Measurements from ENCODE around the gene OR7A17.

OR7A17 gene

DNA sequence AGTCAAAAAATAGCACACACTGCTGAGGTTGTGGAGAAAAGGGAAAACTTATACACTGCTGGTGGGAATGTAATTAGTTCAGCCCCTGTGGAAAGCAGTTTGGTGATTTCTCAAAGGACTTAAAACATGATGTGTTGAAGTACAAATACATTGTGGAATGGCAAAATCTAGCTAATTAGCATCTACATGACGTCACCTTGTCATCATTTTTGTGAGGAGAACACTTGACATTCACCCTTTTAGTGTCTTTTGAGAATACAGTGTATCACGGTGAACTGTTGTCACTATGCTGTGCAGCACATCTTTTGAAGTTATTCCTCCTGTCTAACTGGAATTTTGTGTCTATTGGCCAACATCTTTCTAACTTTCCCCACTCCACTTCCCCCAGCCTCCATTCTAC is 42.8 kb downstream of the OR7A17 start:
- peaks cover 61% of the 10 kb centered on the region for H3K27me3 Mint-ChIP-seq
- H3K4me1 Mint-ChIP-seq, result no peaks in the 10 kb centered on the region
- H3K4me3 Mint-ChIP-seq, result no peak overlapping the region
- no peaks in the 10 kb centered on the region for H3K36me3 Mint-ChIP-seq (ENCODE audit: insufficient read depth)
- no peaks in the 10 kb centered on the region for H3K9me3 Mint-ChIP-seq
- H3K27ac Mint-ChIP-seq (ENCODE audit: low read depth), result no peak overlapping the region
- DNase-seq (ENCODE audit: low spot score in 2 of 2), result no peak
- ATAC-seq (replicated peaks; ENCODE audit: extremely low read depth, poor library complexity, severe bottlenecking), result no peak

- no peak for ATAC-seq (replicated peaks; ENCODE audit: extremely low read depth, poor library complexity, severe bottlenecking)
- H3K27me3 Mint-ChIP-seq, result peaks cover 74% of the 10 kb centered on the region
- no peak overlapping the region for H3K4me3 Mint-ChIP-seq
Measured at GRCh38 chr19:14840206-14840605, 45.7 kb downstream of the OR7A17 start.

GRCh38 chr19:14837391-14837790 is 48.5 kb downstream of the OR7A17 start:
- no peak overlapping the region for H3K27ac Mint-ChIP-seq (ENCODE audit: low read depth)
- no peak overlapping the region for H3K4me3 Mint-ChIP-seq
- H3K36me3 Mint-ChIP-seq (ENCODE audit: insufficient read depth), result no peaks in the 10 kb centered on the region
- DNase-seq (ENCODE audit: low spot score in 2 of 2) (no peak), ATAC-seq (replicated peaks; ENCODE audit: extremely low read depth, poor library complexity, severe bottlenecking) (no peak)
- peaks cover 64% of the 10 kb centered on the region for H3K27me3 Mint-ChIP-seq
- H3K4me1 Mint-ChIP-seq, result no peaks in the 10 kb centered on the region
- no peaks in the 10 kb centered on the region for H3K9me3 Mint-ChIP-seq

More at GRCh38 chr19:14840206-14840605, 45.7 kb downstream of the OR7A17 start:
- Mint-ChIP-seq H3K4me1 (no peaks in the 10 kb centered on the region), H3K9me3 (no peaks in the 10 kb centered on the region), H3K36me3 (ENCODE audit: insufficient read depth) (no peaks in the 10 kb centered on the region), H3K27ac (ENCODE audit: low read depth) (no peak overlapping the region)
- no peak for DNase-seq (ENCODE audit: low spot score in 2 of 2)

GRCh38 chr19:14835011-14835410 is 50.9 kb downstream of the OR7A17 start, which contains the start of the genes OR7A5 and OR7C1:
OR7A5 (minus strand) TSS chr19:14835185; CDS start chr19:14828241, 6,944 bp downstream.
OR7C1 (minus strand) TSS chr19:14835185; CDS start chr19:14800136, 35,049 bp downstream.
- Mint-ChIP-seq H3K4me1 (no peaks in the 10 kb centered on the region), H3K27me3 (peaks cover 43% of the 10 kb centered on the region), H3K27ac (ENCODE audit: low read depth) (no peak within 1 kb of the TSS), H3K9me3 (no peaks in the 10 kb centered on the region), H3K4me3 (no peak within 1 kb of the TSS), H3K36me3 (ENCODE audit: insufficient read depth) (no peaks in the 10 kb centered on the region)
- ATAC-seq (replicated peaks; ENCODE audit: extremely low read depth, poor library complexity, severe bottlenecking), result no peak
- no peak for DNase-seq (ENCODE audit: low spot score in 2 of 2)

GRCh38 chr19:14830702-14831101 is 55.2 kb downstream of the OR7A17 start:
- Mint-ChIP-seq H3K4me1 (no peaks in the 10 kb centered on the region), H3K9me3 (no peaks in the 10 kb centered on the region), H3K27me3 (peaks cover 67% of the 10 kb centered on the region), H3K36me3 (ENCODE audit: insufficient read depth) (no peaks in the 10 kb centered on the region), H3K4me3 (no peak overlapping the region), H3K27ac (ENCODE audit: low read depth) (no peak overlapping the region)
- no peak for DNase-seq (ENCODE audit: low spot score in 2 of 2)
- ATAC-seq (replicated peaks; ENCODE audit: extremely low read depth, poor library complexity, severe bottlenecking), result no peak

All from central memory CD8-positive, alpha-beta T cell (primary cell).